ENCODE data around the gene C19orf85. TPM values are rescaled to one million over a fixed set of nuclear protein-coding genes. Genes with fewer than 3 reads are reported as not detected.
"Not testable (repeated sequence)": the region's sequence is repeated elsewhere in the genome, so short reads cannot be mapped to it uniquely, and the experiment has no call there.

C19orf85 gene
- not detected for total RNA-seq

GRCh38 chr19:55464662-55465054 is at the start of gene C19orf85:
Gene C19orf85, minus strand, starts transcription at chr19:55464751. Its CDS starts 197 bp downstream, at chr19:55464554.
- Mint-ChIP-seq H3K4me3 (no peak within 1 kb of the TSS), H3K9me3 (no peaks in the 10 kb centered on the region), H3K36me3 (ENCODE audit: insufficient read depth) (no peaks in the 10 kb centered on the region), H3K4me1 (ENCODE audit: low read depth) (peaks cover 20% of the 10 kb centered on the region), H3K27me3 (ENCODE audit: low read depth) (no peaks in the 10 kb centered on the region)
- DNase-seq (no peak), ATAC-seq (no peak)

GRCh38 chr19:55508120-55508519 is 43.6 kb upstream of the C19orf85 start:
- DNase-seq: no peak
- Mint-ChIP-seq H3K27me3 (ENCODE audit: low read depth) (peaks cover 20% of the 10 kb centered on the region), H3K9me3 (no peaks in the 10 kb centered on the region), H3K4me3 (no peak overlapping the region), H3K4me1 (ENCODE audit: low read depth) (peaks cover 5% of the 10 kb centered on the region), H3K36me3 (ENCODE audit: insufficient read depth) (no peaks in the 10 kb centered on the region)
- ATAC-seq: no peak

DNA sequence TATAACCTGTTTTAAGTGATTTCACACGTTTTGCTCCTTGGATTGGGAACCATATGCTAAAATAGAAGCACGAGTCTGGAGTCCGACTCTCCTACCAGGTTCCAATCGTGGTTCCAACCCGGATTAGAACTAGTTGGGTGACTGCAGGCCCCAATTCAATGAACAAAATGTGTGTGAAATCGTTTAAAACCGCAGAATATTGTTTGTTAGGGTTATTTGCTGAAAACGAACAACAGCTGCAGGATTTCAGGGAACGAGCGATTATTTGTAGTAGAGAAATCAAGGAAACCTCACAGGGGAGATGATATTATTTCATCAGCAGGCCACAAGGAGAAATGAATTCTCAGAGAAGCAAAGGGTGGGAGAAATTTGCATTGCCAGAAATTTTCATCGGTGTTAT is 40.4 kb upstream of the C19orf85 start:
- no peak overlapping the region for H3K4me3 Mint-ChIP-seq
- no peaks in the 10 kb centered on the region for H3K36me3 Mint-ChIP-seq (ENCODE audit: insufficient read depth)
- ATAC-seq (no peak), DNase-seq (no peak)
- H3K9me3 Mint-ChIP-seq: no peaks in the 10 kb centered on the region
- peaks cover 7% of the 10 kb centered on the region for H3K27me3 Mint-ChIP-seq (ENCODE audit: low read depth)
- peaks cover 10% of the 10 kb centered on the region for H3K4me1 Mint-ChIP-seq (ENCODE audit: low read depth)

DNA sequence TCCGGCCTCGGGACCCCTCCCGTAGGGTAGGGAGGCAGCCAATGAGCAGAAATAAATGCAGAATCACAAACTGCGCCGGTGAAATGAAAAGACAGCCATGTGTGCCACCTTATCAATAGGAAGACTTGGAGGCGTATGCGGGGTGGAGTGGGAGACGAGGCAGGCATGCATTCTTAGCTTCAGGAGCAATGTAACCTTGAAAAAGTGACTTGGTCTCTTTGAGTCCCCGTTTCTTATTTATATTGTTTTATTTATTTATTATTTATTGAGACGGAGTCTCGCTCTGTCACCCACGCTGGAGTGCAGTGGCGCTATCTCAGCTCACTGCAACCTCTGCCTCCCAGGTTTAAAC is 39.7 kb upstream of the C19orf85 start:
- ATAC-seq (no peak), DNase-seq (no peak)
- Mint-ChIP-seq H3K4me3 (no peak overlapping the region), H3K27me3 (ENCODE audit: low read depth) (peaks cover 7% of the 10 kb centered on the region), H3K36me3 (ENCODE audit: insufficient read depth) (no peaks in the 10 kb centered on the region), H3K9me3 (no peaks in the 10 kb centered on the region), H3K4me1 (ENCODE audit: low read depth) (peaks cover 10% of the 10 kb centered on the region)

- H3K27me3 Mint-ChIP-seq (ENCODE audit: low read depth): peaks cover 7% of the 10 kb centered on the region
- peak overlapping the region; percentile 78 for H3K4me3 Mint-ChIP-seq
- H3K4me1 Mint-ChIP-seq (ENCODE audit: low read depth): peaks cover 10% of the 10 kb centered on the region
- H3K36me3 Mint-ChIP-seq (ENCODE audit: insufficient read depth): no peaks in the 10 kb centered on the region
- DNase-seq (peak; percentile 93), ATAC-seq (peak; percentile 97)
- H3K9me3 Mint-ChIP-seq: no peaks in the 10 kb centered on the region
Observed at GRCh38 chr19:55503502-55504251, 39.1 kb upstream of the C19orf85 start.

DNA sequence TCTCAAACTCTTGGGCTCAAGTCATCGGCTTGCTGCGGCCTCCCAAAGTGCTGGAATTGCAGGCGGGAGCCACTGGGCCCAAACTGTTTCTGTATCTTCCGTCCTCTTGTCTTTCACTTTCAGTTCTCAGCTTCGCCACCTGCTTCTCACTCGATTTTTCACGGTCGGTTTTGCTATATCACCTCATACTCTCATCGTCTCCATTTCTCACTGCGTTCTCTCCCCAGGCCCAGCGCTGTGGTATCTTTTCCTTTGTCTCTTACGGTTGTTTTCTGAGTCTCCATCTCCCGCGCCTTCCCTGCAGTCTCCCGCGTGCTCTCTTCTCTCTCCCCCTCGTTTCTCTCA is 38.6 kb upstream of the C19orf85 start:
- Mint-ChIP-seq H3K4me1 (ENCODE audit: low read depth) (peaks cover 10% of the 10 kb centered on the region), H3K4me3 (peak overlapping the region; percentile 78), H3K9me3 (no peaks in the 10 kb centered on the region), H3K27me3 (ENCODE audit: low read depth) (peaks cover 6% of the 10 kb centered on the region), H3K36me3 (ENCODE audit: insufficient read depth) (no peaks in the 10 kb centered on the region)
- no peak for ATAC-seq
- no peak for DNase-seq

DNA sequence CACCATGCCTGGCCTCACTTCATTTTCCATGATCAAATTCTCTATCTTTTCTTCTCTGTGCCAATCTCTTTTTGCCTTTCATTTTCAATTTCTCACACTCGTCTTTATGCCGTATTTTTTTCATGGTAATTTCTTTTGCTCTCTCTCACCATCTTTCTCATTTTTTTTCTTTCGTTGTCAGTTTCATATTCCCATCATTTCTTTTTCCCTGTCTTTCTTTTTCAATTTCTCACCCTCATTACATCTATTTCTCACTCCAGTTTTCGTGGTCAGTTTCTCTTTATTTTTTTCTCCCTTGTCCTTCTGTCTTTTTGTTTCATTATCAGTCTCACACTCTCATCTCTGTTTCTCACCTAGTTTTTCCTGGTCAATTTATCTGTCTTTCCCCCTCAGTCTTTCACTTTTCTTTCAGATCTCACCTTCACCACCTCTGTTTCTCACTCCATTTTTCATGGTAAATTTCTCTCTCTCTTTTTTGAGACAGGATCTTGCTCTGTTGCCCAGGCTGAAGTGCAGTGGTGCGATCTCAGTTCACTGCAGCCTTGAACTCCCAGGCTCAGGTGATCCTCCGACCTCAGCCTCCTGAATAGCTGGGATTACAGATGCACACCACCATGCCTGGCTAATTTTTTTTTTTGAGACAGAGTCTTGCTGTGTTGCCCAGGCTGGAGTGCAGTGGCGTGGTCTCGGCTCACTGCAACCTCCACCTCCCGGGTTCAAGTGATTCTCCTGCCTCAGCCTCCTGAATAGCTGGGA is 37.8 kb upstream of the C19orf85 start:
- DNase-seq: no peak
- no peak for ATAC-seq
- H3K4me3 Mint-ChIP-seq: peak overlapping the region; percentile 0

GRCh38 chr19:55500368-55500952 is 35.9 kb upstream of the C19orf85 start:
- Mint-ChIP-seq H3K4me1 (ENCODE audit: low read depth) (peaks cover 10% of the 10 kb centered on the region), H3K4me3 (no peak overlapping the region), H3K27me3 (ENCODE audit: low read depth) (no peaks in the 10 kb centered on the region), H3K36me3 (ENCODE audit: insufficient read depth) (no peaks in the 10 kb centered on the region), H3K9me3 (no peaks in the 10 kb centered on the region)
- DNase-seq (no peak), ATAC-seq (no peak)

More for the DNA sequence above, 37.8 kb upstream of the C19orf85 start:
- no peaks in the 10 kb centered on the region for H3K9me3 Mint-ChIP-seq
- H3K4me1 Mint-ChIP-seq (ENCODE audit: low read depth): peaks cover 10% of the 10 kb centered on the region
- H3K36me3 Mint-ChIP-seq (ENCODE audit: insufficient read depth): no peaks in the 10 kb centered on the region
- no peaks in the 10 kb centered on the region for H3K27me3 Mint-ChIP-seq (ENCODE audit: low read depth)

DNA sequence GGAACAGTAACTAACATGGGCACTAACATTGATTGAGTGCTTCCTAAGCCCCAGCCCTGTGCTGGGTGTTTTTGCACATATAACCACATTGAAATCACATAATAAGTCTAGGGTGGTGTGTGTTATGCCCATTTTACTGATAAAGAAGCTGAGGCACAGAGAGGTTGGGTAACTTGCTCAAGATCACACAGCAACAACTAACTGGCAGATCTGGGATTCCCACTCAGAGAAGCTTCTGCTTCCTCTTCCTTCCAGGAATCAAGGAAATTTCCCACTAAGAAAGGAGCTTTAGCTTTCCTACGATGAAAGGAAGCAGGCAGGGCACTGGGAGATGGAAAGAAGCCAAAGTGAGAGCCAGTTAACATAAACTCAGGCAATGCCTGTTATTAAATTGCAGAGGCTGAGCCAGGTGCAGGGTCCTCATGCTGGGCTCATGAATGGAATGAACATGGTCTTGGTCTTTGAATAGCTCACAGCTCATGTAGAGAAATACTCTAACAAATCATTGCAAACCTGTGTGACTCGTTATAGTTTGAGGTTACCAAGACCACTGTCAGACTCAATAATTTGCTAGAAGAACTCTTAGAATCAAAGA is 33.8 kb upstream of the C19orf85 start:
- Mint-ChIP-seq H3K4me1 (ENCODE audit: low read depth) (peaks cover 8% of the 10 kb centered on the region), H3K4me3 (no peak overlapping the region), H3K9me3 (no peaks in the 10 kb centered on the region), H3K27me3 (ENCODE audit: low read depth) (no peaks in the 10 kb centered on the region), H3K36me3 (ENCODE audit: insufficient read depth) (no peaks in the 10 kb centered on the region)
- DNase-seq (no peak), ATAC-seq (no peak)

DNA sequence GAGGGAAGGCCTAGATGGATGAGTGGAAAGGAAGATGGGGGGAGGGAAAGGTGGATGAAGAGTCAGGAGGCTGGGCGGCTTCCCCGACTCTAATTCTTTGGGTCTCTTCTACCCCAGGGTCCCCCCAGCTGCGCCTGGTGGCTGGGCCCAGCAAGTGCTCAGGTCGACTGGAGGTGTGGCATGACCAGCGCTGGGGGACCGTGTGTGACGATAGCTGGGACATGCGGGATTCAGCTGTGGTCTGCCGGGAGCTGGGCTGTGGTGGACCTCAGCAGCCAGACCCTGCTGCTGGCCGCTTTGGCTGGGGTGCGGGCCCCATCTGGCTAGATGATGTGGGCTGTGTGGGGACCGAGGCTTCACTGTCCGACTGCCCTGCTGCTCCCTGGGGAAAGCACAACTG is 33.2 kb upstream of the C19orf85 start:
- Mint-ChIP-seq H3K9me3 (no peaks in the 10 kb centered on the region), H3K4me3 (no peak overlapping the region), H3K4me1 (ENCODE audit: low read depth) (peaks cover 5% of the 10 kb centered on the region), H3K36me3 (ENCODE audit: insufficient read depth) (no peaks in the 10 kb centered on the region), H3K27me3 (ENCODE audit: low read depth) (peaks cover 4% of the 10 kb centered on the region)
- DNase-seq: no peak
- ATAC-seq: no peak

DNA sequence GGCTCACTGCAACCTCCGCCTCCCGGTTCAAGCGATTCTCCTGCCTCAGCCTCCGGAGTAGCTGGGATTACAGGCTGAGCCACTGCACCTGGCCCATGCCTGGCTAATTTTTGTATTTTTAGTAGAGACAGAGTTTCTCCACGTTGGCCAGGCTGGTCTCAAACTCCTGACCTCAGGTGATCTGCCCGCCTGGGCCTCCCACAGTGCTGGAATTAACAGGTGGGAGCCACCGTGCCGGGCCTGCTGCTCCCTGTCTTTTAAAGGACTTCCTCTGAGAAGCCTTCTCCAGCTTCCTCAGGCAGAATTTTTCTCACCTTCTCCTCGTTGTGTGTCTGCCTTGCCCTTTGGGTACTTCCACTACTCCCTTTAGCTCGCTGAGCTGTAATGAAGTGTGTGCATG is 32.3 kb upstream of the C19orf85 start:
- DNase-seq; H3K36me3 Mint-ChIP-seq (ENCODE audit: insufficient read depth); H3K4me1 Mint-ChIP-seq (ENCODE audit: low read depth); H3K27me3 Mint-ChIP-seq (ENCODE audit: low read depth); H3K4me3 Mint-ChIP-seq; ATAC-seq; H3K9me3 Mint-ChIP-seq: not testable (repeated sequence)

GRCh38 chr19:55495646-55496349 is 31.2 kb upstream of the C19orf85 start:
- Mint-ChIP-seq H3K4me3 (no peak overlapping the region), H3K36me3 (ENCODE audit: insufficient read depth) (no peaks in the 10 kb centered on the region), H3K27me3 (ENCODE audit: low read depth) (peaks cover 7% of the 10 kb centered on the region), H3K9me3 (no peaks in the 10 kb centered on the region), H3K4me1 (ENCODE audit: low read depth) (no peaks in the 10 kb centered on the region)
- DNase-seq: no peak
- no peak for ATAC-seq

DNA sequence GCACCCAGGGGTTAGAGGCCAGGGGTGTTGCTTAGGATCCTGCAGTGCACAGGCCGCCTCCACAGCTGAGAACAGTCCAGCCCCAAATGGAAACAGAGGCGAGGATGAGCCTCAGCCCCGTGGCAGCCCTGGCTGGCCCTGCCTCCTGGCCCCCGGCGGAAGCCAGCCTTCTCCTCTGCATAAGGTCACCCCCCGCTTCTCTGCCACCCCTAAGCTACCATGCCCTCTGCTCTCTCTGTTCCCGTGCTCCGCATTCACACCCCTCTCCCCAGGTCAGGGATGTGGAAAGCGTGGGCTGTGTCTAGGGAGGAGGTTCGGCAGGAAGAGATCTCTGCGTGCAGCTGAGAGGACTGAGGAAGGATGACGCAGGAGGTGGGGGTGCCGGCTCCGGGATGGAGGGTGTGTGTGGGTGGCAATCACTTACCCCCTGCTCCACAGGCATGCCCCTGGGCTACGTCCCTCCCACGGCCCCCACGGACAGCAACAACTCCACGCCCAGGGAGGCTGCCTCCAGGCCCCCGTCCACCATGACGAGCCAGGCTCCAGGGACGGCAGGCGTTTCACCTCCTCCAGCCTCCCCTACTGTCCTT is 29.7 kb upstream of the C19orf85 start:
- no peak overlapping the region for H3K4me3 Mint-ChIP-seq
- DNase-seq: no peak

GRCh38 chr19:55493645-55494171 is 29.2 kb upstream of the C19orf85 start:
- no peaks in the 10 kb centered on the region for H3K4me1 Mint-ChIP-seq (ENCODE audit: low read depth)
- peaks cover 7% of the 10 kb centered on the region for H3K27me3 Mint-ChIP-seq (ENCODE audit: low read depth)
- no peak overlapping the region for H3K4me3 Mint-ChIP-seq
- DNase-seq (no peak), ATAC-seq (no peak)
- no peaks in the 10 kb centered on the region for H3K9me3 Mint-ChIP-seq
- H3K36me3 Mint-ChIP-seq (ENCODE audit: insufficient read depth): no peaks in the 10 kb centered on the region

More for the DNA sequence above, 29.7 kb upstream of the C19orf85 start:
- no peaks in the 10 kb centered on the region for H3K9me3 Mint-ChIP-seq
- no peaks in the 10 kb centered on the region for H3K36me3 Mint-ChIP-seq (ENCODE audit: insufficient read depth)
- peak in 1 of 2 donors; percentile 52 for ATAC-seq
- no peaks in the 10 kb centered on the region for H3K4me1 Mint-ChIP-seq (ENCODE audit: low read depth)
- H3K27me3 Mint-ChIP-seq (ENCODE audit: low read depth): peaks cover 7% of the 10 kb centered on the region

Measured in activated T-cell treated with anti-CD3 and anti-CD28 coated beads, Interleukin-2, amount 50 U/mL, for 4 hours (primary cell).